SH-SY5Y (cell line): Measurements from ENCODE around the gene CLEC16A.
A peak's percentile ranks its signal among the peaks of the same experiment; 100 is the strongest.

Experiments used
- GATA2 ChIP-seq: IDR thresholded peaks from 2 replicates; pipeline ENCODE4 v1.6.1; 2011; ENCODE audit warnings: mild to moderate bottlenecking, low read depth, low read length
- GATA3 ChIP-seq: IDR thresholded peaks from 2 replicates; pipeline ENCODE4 v1.6.1; 2011; ENCODE audit warnings: low read depth, mild to moderate bottlenecking, low read length, moderate library complexity

Gene CLEC16A

DNA sequence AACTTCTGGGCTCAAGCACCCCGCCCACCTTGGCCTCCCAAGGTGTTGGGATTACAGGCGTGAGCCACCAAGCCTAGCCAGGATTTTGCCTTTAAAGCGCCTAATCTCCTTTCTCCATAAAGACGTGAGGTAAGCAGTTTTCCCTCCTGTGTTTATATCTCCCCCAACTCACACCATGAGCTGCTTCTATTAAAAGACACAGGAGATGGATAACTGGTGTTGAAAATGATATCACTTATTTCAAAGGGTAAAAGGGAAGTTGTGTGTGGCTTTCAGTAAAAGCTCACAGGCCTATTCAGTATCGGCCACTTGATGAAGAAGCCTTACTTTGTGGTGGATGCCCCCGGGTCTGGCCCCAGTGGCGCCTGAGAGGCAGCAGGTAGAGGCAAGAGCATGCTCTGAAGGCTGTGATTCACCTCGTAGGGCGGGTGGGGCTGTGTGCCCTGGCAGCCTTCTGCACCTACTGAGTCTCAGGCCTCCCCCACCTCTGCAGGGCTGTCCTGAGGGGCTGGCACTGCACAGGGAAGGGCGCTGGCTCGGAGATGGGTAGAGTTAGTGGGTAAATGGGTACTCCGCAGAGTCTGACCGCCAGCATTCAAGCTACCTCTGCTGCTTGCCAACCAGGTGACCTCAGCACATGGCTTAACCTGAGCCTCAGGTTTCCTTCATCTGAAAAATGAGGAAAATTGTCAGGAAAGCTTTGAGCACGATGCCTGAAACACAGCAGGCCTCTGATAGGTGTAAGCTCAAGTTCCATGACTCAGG is 146.8 kb downstream of the CLEC16A start:
- no peak for TF ChIP-seq GATA3
- TF ChIP-seq GATA2, result no peak

GRCh38 chr16:11092788-11093571 is 148.6 kb downstream of the CLEC16A start:
- TF ChIP-seq GATA2 (no peak), GATA3 (no peak)

DNA sequence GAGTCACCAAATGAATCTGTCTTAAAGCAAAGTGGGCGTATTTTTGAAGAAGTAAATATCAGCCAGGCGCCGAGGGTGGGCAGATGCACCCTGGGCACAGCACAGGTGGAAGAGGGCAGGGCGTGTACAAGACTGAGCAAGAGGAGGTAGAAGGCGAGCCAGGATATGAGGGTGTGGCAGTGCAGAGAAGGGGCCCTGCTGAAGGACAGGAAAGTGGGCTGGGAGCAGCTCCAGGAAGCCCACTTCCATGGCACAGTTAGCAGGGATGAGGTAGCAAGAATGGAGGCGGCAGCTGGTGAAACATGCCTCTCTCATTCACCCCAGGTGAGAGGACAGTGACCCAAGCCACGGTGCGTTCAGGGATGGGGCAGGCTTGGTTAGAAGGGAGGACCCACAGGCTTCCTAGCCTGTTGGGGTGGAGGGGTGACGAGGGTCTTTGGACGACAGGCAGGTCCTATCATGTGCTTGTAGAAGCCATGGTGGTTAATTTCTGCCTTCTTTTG is 149.3 kb downstream of the CLEC16A start:
- TF ChIP-seq GATA2 (no peak), GATA3 (no peak)

GRCh38 chr16:11094075-11094856 is 149.9 kb downstream of the CLEC16A start:
- no peak for TF ChIP-seq GATA2
- no peak for TF ChIP-seq GATA3

GRCh38 chr16:11094857-11095565 is 150.6 kb downstream of the CLEC16A start:
- TF ChIP-seq GATA3, result no peak
- no peak for TF ChIP-seq GATA2

DNA sequence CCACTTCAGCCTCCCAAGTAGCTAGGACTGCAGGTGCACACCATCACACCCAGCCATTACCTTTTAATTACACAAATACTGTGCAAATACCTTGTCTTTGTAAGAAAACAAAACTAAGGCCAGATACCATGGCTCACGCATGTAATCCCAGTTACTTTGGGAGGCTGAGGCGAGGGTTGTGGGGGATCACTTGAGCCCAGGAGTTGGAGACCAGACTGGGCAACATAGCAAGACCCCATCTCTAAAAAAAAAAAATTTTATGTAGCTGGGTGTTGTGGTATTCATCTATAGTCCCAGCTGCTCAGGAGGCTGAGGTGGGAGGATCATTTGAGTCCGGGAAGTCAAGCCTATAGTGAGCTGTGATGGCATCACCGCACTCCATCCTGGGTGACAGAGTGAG is 151.6 kb downstream of the CLEC16A start:
- no peak for TF ChIP-seq GATA3
- no peak for TF ChIP-seq GATA2

GRCh38 chr16:11097094-11097786 is 152.9 kb downstream of the CLEC16A start:
- peak; percentile 81; the same call in 1 of the 2 replicates for TF ChIP-seq GATA3
- peak; percentile 80 for TF ChIP-seq GATA2

DNA sequence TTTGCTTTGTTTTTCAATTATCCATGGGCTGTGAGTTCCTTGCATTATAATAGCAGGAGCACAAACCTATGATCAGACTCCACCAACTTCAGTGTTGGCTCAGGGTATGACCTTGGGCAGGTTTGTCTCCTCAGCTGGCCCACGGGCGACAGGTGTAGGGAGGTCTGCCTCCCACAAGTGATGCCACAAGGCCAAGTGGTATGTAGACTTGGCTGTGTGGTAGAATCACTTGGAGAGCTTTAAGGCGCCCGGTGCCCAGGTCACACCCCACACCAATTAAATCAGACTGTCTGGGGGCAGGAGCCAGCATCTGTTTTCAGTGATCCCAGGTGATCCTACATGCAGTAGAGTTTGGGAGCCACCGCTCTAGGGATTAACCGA is 153.4 kb downstream of the CLEC16A start:
- TF ChIP-seq GATA3, result no peak
- TF ChIP-seq GATA2, result no peak

- TF ChIP-seq GATA2, result no peak
These were observed 154.4 kb downstream of the CLEC16A start for GRCh38 chr16:11098601-11099390.

DNA sequence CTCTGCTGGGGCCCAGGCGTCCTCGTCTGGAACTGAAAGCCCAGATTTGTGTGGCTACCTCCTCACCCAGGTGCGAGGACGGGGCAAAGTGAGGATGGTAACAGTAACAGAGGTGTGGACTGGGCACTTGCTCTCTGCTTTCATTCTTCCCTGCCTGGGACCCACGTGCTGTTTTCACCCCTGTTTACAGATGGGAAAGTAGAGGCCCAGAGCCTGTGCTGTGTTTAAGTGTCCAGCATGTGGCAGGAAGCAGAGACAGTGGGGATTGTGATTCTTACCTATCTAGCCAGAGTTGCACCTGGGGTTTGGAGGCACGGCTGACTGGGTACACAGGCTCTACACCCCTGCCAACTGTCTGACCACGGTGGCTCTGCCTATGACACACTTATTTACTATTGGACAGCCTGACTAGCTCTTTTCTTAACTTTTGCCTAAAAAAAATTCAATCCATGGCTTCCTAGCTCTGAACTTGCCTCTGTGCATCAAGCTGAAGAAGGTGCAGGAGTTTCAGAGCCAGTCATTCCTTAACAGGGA is 155.4 kb downstream of the CLEC16A start:
- no peak for TF ChIP-seq GATA2
- TF ChIP-seq GATA3, result no peak

DNA sequence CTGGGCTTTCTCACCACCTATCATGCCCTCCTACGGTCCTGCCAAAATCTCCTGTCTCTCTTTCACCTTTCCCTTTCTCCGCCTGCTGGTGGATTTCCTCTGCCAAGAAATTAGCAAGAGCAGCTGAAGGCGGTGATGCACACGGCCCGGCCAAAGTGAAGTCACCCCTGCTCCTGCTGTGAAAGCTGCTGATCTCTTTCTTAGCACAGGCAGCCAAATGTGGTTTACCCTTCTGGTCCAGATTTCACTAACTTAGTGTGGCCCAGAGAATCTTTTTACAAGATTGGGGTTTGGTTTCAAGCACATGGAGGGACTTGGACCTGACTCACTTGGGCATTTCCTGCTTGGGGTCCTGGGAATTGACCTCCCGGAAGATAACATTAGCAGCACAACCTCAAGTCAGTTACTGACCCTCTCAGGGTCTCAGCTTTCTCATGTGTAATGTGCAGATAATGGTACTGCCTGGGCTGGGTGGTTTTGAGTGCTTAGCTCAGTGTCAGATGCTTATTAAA is 155.9 kb downstream of the CLEC16A start:
- TF ChIP-seq GATA3 (no peak), GATA2 (no peak)

DNA sequence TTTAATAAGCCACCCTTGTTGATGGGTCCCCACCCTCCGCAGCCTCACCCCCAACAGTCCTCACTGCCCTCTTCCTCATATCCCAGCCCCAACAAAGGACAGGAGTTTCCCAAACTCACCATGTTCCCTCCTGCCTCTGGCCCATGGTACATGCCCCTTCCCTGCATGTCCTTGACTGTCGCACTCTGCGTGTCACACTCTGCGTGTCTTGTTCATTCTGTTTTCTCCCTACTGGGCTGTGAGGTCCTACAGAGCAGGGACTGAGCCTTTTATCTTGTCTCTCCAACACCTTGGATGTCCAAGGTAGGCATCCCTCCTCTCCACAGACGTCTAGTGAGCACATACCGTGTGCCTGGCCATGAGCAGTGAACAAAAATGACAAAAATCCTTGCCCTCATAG is 156.9 kb downstream of the CLEC16A start:
- TF ChIP-seq GATA3 (no peak), GATA2 (no peak)
